B cell (primary cell): ENCODE results near the gene CMTM7. TPM values are rescaled to one million over a fixed set of nuclear protein-coding genes. Genes with fewer than 3 reads are reported as not detected.

Source experiments
- ATAC-seq: fragments of 200-7000 bp; cut with Tn5 transposase; one replicate; pipeline ENCODE4 v1.10.0; 2021; ENCODE audit warnings: low read depth, mild to moderate bottlenecking, moderate number of reproducible peaks, moderate library complexity
- CTCF ChIA-PET: fragments of 350-600 bp; sonication (Branson Sonifier 250); formaldehyde crosslinking; loops from one replicate; lab custom pipeline; 2021; ENCODE audit warnings: antibody characterized with exemption, inconsistent platforms; lab: Charles Lee
- POLR2A ChIA-PET: fragments of 350-600 bp; sonication (Branson Sonifier 250); formaldehyde crosslinking; loops from one replicate; lab custom pipeline; 2021; ENCODE audit warnings: antibody characterized with exemption; lab: Charles Lee
- DNase-seq: peaks from one replicate; pipeline ENCODE4 v3.0.0; 2013
- H2AFZ ChIP-seq: 2 replicates; pipeline ENCODE4 v1.6.1; 2012; ENCODE audit warnings: mild to moderate bottlenecking, low read depth, low read length; ENCODE audit not compliant: insufficient read depth, poor library complexity, severe bottlenecking
- H3K27ac ChIP-seq, 2 donors: 1 replicate in 1 of 2; 2 replicates in 1 of 2; pipeline ENCODE4 v1.5.1; 2012 to 2013; ENCODE audit warnings: low read length in 2 of 2, mild to moderate bottlenecking in 2 of 2, moderate library complexity in 1 of 2
- H3K27me3 ChIP-seq, 4 experiments: fragments of 200-600 bp in 1 of 4; sonication (generic) in 1 of 4; replicated peaks in 1 of 4; 1 replicate in 2 of 4; 2 replicates in 2 of 4; pipeline versions ENCODE4 v1.6.1 to v1.7.0; 2013 to 2016; ENCODE audit warnings: low read length in 3 of 4, mild to moderate bottlenecking in 2 of 4, mixed read lengths in 1 of 4, moderate library complexity in 1 of 4; ENCODE audit not compliant: insufficient read depth in 4 of 4, control insufficient read depth in 3 of 4; ENCODE audit errors: control extremely low read depth in 1 of 4
- H3K36me3 ChIP-seq, 2 experiments: replicated peaks in 1 of 2; 1 replicate in 1 of 2; 2 replicates in 1 of 2; pipeline versions ENCODE4 v1.6.1 to v1.7.1; 2013; ENCODE audit warnings: low read length in 1 of 2; ENCODE audit not compliant: insufficient read depth in 2 of 2, control insufficient read depth in 1 of 2; ENCODE audit errors: control extremely low read depth in 1 of 2, extremely low read depth in 1 of 2
- H3K4me1 ChIP-seq, 2 donors: fragments of 200-600 bp in 1 of 2; sonication (generic) in 1 of 2; 1 replicate in 1 of 2; 2 replicates in 1 of 2; pipeline versions ENCODE4 v1.5.1 to v1.6.1; 2013 to 2017; ENCODE audit warnings: low read length in 2 of 2; ENCODE audit not compliant: control insufficient read depth in 2 of 2, insufficient read depth in 2 of 2
- H3K4me2 ChIP-seq: replicated peaks from 2 replicates; pipeline ENCODE3; 2012; ENCODE audit warnings: mild to moderate bottlenecking, low read depth, low read length; ENCODE audit not compliant: poor library complexity, severe bottlenecking
- H3K4me3 ChIP-seq, 5 experiments: fragments of 200-600 bp in 1 of 5; sonication (generic) in 1 of 5; 1 replicate in 3 of 5; 2 replicates in 2 of 5; pipeline versions ENCODE4 v1.5.1 to v1.7.0; 2011 to 2016; ENCODE audit warnings: low read length in 4 of 5, mild to moderate bottlenecking in 4 of 5, low read depth in 2 of 5, control low read depth in 1 of 5, moderate library complexity in 1 of 5; ENCODE audit not compliant: insufficient read depth in 1 of 5; ENCODE audit errors: control extremely low read depth in 1 of 5, extremely low read depth in 1 of 5
- H3K79me2 ChIP-seq: fragments of 200-600 bp; sonication (generic); one replicate; pipeline ENCODE4 v1.6.0; 2016; ENCODE audit warnings: low read length; ENCODE audit not compliant: control insufficient read depth, insufficient read depth
- H3K9ac ChIP-seq: fragments of 200-600 bp; sonication (generic); 2 replicates; pipeline ENCODE4 v1.6.1; 2017; ENCODE audit warnings: mild to moderate bottlenecking, low read length, moderate library complexity
- H3K9me3 ChIP-seq, 3 donors: one replicate each; pipeline versions ENCODE4 v1.6.1 to v1.7.1; 2013; ENCODE audit warnings: low read length in 2 of 3; ENCODE audit not compliant: control insufficient read depth in 2 of 3, insufficient read depth in 1 of 3; ENCODE audit errors: control extremely low read depth in 1 of 3
- H4K20me1 ChIP-seq: 2 replicates; pipeline ENCODE4 v1.6.0; 2012; ENCODE audit warnings: mild to moderate bottlenecking, low read length; ENCODE audit not compliant: insufficient read depth, control insufficient read depth, poor library complexity, severe bottlenecking
- H3K27ac Mint-ChIP-seq: one replicate; pipeline ENCODE4 v1.8.0; 2021; ENCODE audit warnings: mixed read lengths
- H3K27me3 Mint-ChIP-seq: one replicate; pipeline ENCODE4 v1.8.0; 2021; ENCODE audit warnings: mixed read lengths
- H3K4me1 Mint-ChIP-seq: one replicate; pipeline ENCODE4 v1.8.0; 2021; ENCODE audit warnings: mixed read lengths
- H3K4me3 Mint-ChIP-seq: one replicate; pipeline ENCODE4 v1.8.0; 2021; ENCODE audit warnings: mixed read lengths
- H3K9me3 Mint-ChIP-seq: one replicate; pipeline ENCODE4 v1.8.0; 2022; ENCODE audit warnings: mixed read lengths; ENCODE audit not compliant: insufficient read depth
- CTCF ChIP-seq: fragments of 200-600 bp; IDR thresholded peaks from one replicate; pipeline ENCODE4 v1.8.0; 2022; ENCODE audit warnings: antibody characterized with exemption, mild to moderate bottlenecking
- EZH2 ChIP-seq: IDR thresholded peaks from 2 replicates; pipeline ENCODE4 v1.6.1; 2012; ENCODE audit warnings: borderline replicate concordance, low read depth, mild to moderate bottlenecking, moderate library complexity, low read length; ENCODE audit not compliant: insufficient read depth, poor library complexity, severe bottlenecking
- WGBS: methylation state at CpG from one replicate; pipeline ENCODE4 v1.1.5; 2013; ENCODE audit warnings: missing lambda C conversion rate; ENCODE audit not compliant: insufficient coverage; 5-methylcytosine and 5-hydroxymethylcytosine counted together
- intact Hi-C: fragments of 100-400 bp; cut with micrococcal nuclease; formaldehyde crosslinking; loops from one replicate; pipeline ENCODE4 v1.10.0; 2022
- polyA plus RNA-seq: library from polyadenylated mRNA; depleted of rRNA; stranded (reverse); fragments of >200 nt; gene quantifications from 2 replicates; pipeline ENCODE4 v1.2.3, GENCODE V29; 2012
- total RNA-seq, 2 donors: library from RNA; stranded (reverse); fragments of 120-200 nt in 1 of 2; gene quantifications; 1 replicate in 1 of 2; 2 replicates in 1 of 2; pipeline versions ENCODE4 v1.2.3 to v1.2.4, GENCODE V29; 2013 to 2022

CMTM7 gene
- total and polyA plus RNA-seq, 2 donors (not counting 1 experiment from before 2014, with no cell fraction given), result 71.5 to 76.1 TPM

- TF ChIP-seq CTCF, result no peak
- TF ChIP-seq EZH2, result no peak
- Histone ChIP-seq H3K27ac (peak overlapping the region; percentile 39 to 72), H3K27me3 (no peaks in the 10 kb centered on the region), H4K20me1 (no peaks in the 10 kb centered on the region), H2AFZ (peak overlapping the region; percentile 61), H3K36me3 (no peaks in the 10 kb centered on the region), H3K9ac (peak overlapping the region; percentile 10), H3K4me3 (peak overlapping the region in 2 of 5 experiments; percentile 7 to 16), H3K4me1 (peaks cover 79 to 88% of the 10 kb centered on the region in 2 donors), H3K9me3 (no peaks in the 10 kb centered on the region), H3K79me2 (peaks cover 89% of the 10 kb centered on the region), H3K4me2 (peak overlapping the region; percentile 56)
- Mint-ChIP-seq H3K27ac (peak overlapping the region; percentile 86), H3K27me3 (no peaks in the 10 kb centered on the region), H3K9me3 (no peaks in the 10 kb centered on the region), H3K4me1 (peaks cover 75% of the 10 kb centered on the region), H3K4me3 (peak overlapping the region; percentile 75)
- POLR2A ChIA-PET, result interaction anchor here (1.0 to 1.2 kb wide), 2 partner anchors 23 to 25 kb away, joined by 3 read pairs; no protein-coding TSS in a partner anchor
- intact Hi-C loops, result no loop called here
- peak; percentile 52 for DNase-seq
- ATAC-seq, result peak; percentile 48
- WGBS, result 56% methylated on average over 10 of the region's 12 CpGs
- CTCF ChIA-PET, result interaction anchor here (1.0 to 3.2 kb wide), 7 partner anchors 9 to 416 kb away, joined by 3 to 22 read pairs (median 5); no protein-coding TSS in a partner anchor
These were observed 41.3 kb downstream of the CMTM7 start for GRCh38 chr3:32432711-32433530.

- no peak overlapping the region for H2AFZ ChIP-seq
- H3K79me2 ChIP-seq, result peaks cover 95% of the 10 kb centered on the region
- no peak for ATAC-seq
- peaks cover 75% of the 10 kb centered on the region for H3K4me1 Mint-ChIP-seq
- TF ChIP-seq CTCF (no peak), EZH2 (no peak)
- peaks cover 80 to 88% of the 10 kb centered on the region in 2 donors for H3K4me1 ChIP-seq
- H3K9me3 ChIP-seq, result no peaks in the 10 kb centered on the region
- no peak overlapping the region for H3K4me3 Mint-ChIP-seq
- H3K4me2 ChIP-seq, result no peak overlapping the region
- WGBS, result 100% methylated on average over 1 of the region's 4 CpGs
- no peaks in the 10 kb centered on the region for H3K27me3 ChIP-seq
- intact Hi-C loops, result no loop called here
- no peaks in the 10 kb centered on the region for H3K36me3 ChIP-seq
- no peak overlapping the region for H3K27ac Mint-ChIP-seq
- ChIA-PET POLR2A (interaction anchor here (1.2 kb wide), 1 partner anchor 22 kb away, joined by 3 read pairs; no protein-coding TSS in a partner anchor), CTCF (interaction anchor here (2.0 to 3.2 kb wide), 2 partner anchors 10 to 33 kb away, joined by 11 to 22 read pairs; no protein-coding TSS in a partner anchor)
- no peak overlapping the region for H3K27ac ChIP-seq
- H3K9ac ChIP-seq, result no peak overlapping the region
- H3K27me3 Mint-ChIP-seq, result no peaks in the 10 kb centered on the region
- no peak overlapping the region for H3K4me3 ChIP-seq
- H3K9me3 Mint-ChIP-seq, result no peaks in the 10 kb centered on the region
- no peaks in the 10 kb centered on the region for H4K20me1 ChIP-seq
- no peak for DNase-seq
These were observed 42.6 kb downstream of the CMTM7 start for GRCh38 chr3:32434206-32434605.
